CD14-positive monocyte (primary cell): ENCODE data around the gene CPNE8. TPM values are rescaled to one million over a fixed set of nuclear protein-coding genes. Genes with fewer than 3 reads are reported as not detected.
A peak's percentile ranks its signal among the peaks of the same experiment; 100 is the strongest.

ENCODE experiments used
- DNase-seq, 3 donors: peaks; one replicate each; pipeline ENCODE4 v3.0.0-alpha.2; 2011 to 2022
- H2AFZ ChIP-seq: 2 replicates; pipeline ENCODE4 v1.6.0; 2012; ENCODE audit warnings: mild to moderate bottlenecking, low read depth, low read length, inconsistent platforms; ENCODE audit not compliant: insufficient read depth, poor library complexity, severe bottlenecking
- H3K27ac ChIP-seq, 2 donors: 1 replicate in 1 of 2; 2 replicates in 1 of 2; pipeline ENCODE4 v1.5.1; 2012 to 2013; ENCODE audit warnings: low read length in 2 of 2, control low read depth in 1 of 2, inconsistent platforms in 1 of 2, low read depth in 1 of 2, mild to moderate bottlenecking in 1 of 2
- H3K27me3 ChIP-seq, 2 donors: one replicate each; pipeline versions ENCODE4 v1.6.0 to v1.6.1; 2011 to 2013; ENCODE audit warnings: low read length in 2 of 2; ENCODE audit not compliant: control insufficient read depth in 2 of 2, insufficient read depth in 2 of 2
- H3K36me3 ChIP-seq, 2 donors: replicated peaks in 1 of 2; 1 replicate in 1 of 2; 2 replicates in 1 of 2; pipeline versions ENCODE4 v1.5.1 to v1.6.1; 2012 to 2013; ENCODE audit warnings: low read length in 2 of 2, control low read depth in 1 of 2, inconsistent platforms in 1 of 2, mild to moderate bottlenecking in 1 of 2; ENCODE audit not compliant: insufficient read depth in 2 of 2, control insufficient read depth in 1 of 2
- H3K4me1 ChIP-seq, 2 donors: 1 replicate in 1 of 2; 2 replicates in 1 of 2; pipeline versions ENCODE4 v1.5.1 to v1.6.1; 2012 to 2013; ENCODE audit warnings: low read length in 2 of 2, control low read depth in 1 of 2, inconsistent platforms in 1 of 2, mild to moderate bottlenecking in 1 of 2, moderate library complexity in 1 of 2; ENCODE audit not compliant: insufficient read depth in 2 of 2, control insufficient read depth in 1 of 2
- H3K4me2 ChIP-seq: replicated peaks from 2 replicates; pipeline ENCODE3; 2012; ENCODE audit warnings: low read length, moderate library complexity, mild to moderate bottlenecking; ENCODE audit not compliant: poor library complexity, severe bottlenecking; ENCODE audit errors: extremely low read depth
- H3K4me3 ChIP-seq, 3 experiments: fragments of 200-600 bp in 1 of 3; sonication (generic) in 1 of 3; replicated peaks in 1 of 3; 1 replicate in 2 of 3; 2 replicates in 1 of 3; pipeline ENCODE4 v1.5.1; 2011 to 2013; ENCODE audit warnings: low read length in 3 of 3, mild to moderate bottlenecking in 3 of 3, control low read depth in 2 of 3, low read depth in 2 of 3, inconsistent platforms in 1 of 3, moderate library complexity in 1 of 3
- H3K79me2 ChIP-seq: 2 replicates; pipeline ENCODE4 v1.6.0; 2012; ENCODE audit warnings: mild to moderate bottlenecking, control low read depth, inconsistent platforms, low read length, moderate library complexity; ENCODE audit not compliant: insufficient read depth
- H3K9ac ChIP-seq: 2 replicates; pipeline ENCODE4 v1.6.0; 2017; ENCODE audit warnings: low read length, mild to moderate bottlenecking; ENCODE audit not compliant: insufficient read depth, poor library complexity, severe bottlenecking
- H3K9me3 ChIP-seq, 2 donors: replicated peaks in 1 of 2; 1 replicate in 1 of 2; 2 replicates in 1 of 2; pipeline versions ENCODE4 v1.5.1 to v1.6.1; 2012 to 2013; ENCODE audit warnings: low read length in 2 of 2, control low read depth in 1 of 2; ENCODE audit not compliant: control insufficient read depth in 1 of 2, insufficient read depth in 1 of 2
- H4K20me1 ChIP-seq: 2 replicates; pipeline ENCODE4 v1.6.0; 2012; ENCODE audit warnings: mild to moderate bottlenecking, low read length, control low read depth, moderate library complexity; ENCODE audit not compliant: insufficient read depth
- H3K27ac Mint-ChIP-seq, 7 donors: one replicate each; pipeline ENCODE4 v1.8.0; 2020; ENCODE audit warnings: mild to moderate bottlenecking in 7 of 7, mixed read lengths in 7 of 7, moderate library complexity in 6 of 7, inconsistent platforms in 2 of 7
- H3K27me3 Mint-ChIP-seq, 3 donors: one replicate each; pipeline ENCODE4 v1.8.0; 2021 to 2022; ENCODE audit warnings: low read depth in 3 of 3, mild to moderate bottlenecking in 3 of 3, mixed read lengths in 3 of 3, moderate library complexity in 3 of 3, inconsistent platforms in 1 of 3
- H3K36me3 Mint-ChIP-seq, 2 donors: one replicate each; pipeline ENCODE4 v1.8.0; 2020; ENCODE audit warnings: mixed read lengths in 2 of 2, inconsistent platforms in 1 of 2, mild to moderate bottlenecking in 1 of 2
- H3K4me1 Mint-ChIP-seq: one replicate; pipeline ENCODE4 v1.8.0; 2020; ENCODE audit warnings: mild to moderate bottlenecking, mixed read lengths
- H3K4me3 Mint-ChIP-seq, 2 donors: one replicate each; pipeline ENCODE4 v1.8.0; 2020; ENCODE audit warnings: mild to moderate bottlenecking in 2 of 2, mixed read lengths in 2 of 2, moderate library complexity in 1 of 2
- H3K9me3 Mint-ChIP-seq, 7 donors: one replicate each; pipeline ENCODE4 v1.8.0; 2020 to 2022; ENCODE audit warnings: mixed read lengths in 7 of 7, mild to moderate bottlenecking in 6 of 7, moderate library complexity in 6 of 7, inconsistent platforms in 2 of 7
- CTCF ChIP-seq: fragments of 200-600 bp; IDR thresholded peaks from one replicate; pipeline ENCODE4 v1.8.0; 2022; ENCODE audit warnings: antibody characterized with exemption, mild to moderate bottlenecking
- WGBS: methylation state at CpG from one replicate; pipeline ENCODE4 v1.1.5; 2013; ENCODE audit warnings: missing lambda C conversion rate; ENCODE audit not compliant: insufficient coverage; 5-methylcytosine and 5-hydroxymethylcytosine counted together
- intact Hi-C, 2 donors: fragments of 100-400 bp; cut with micrococcal nuclease; formaldehyde crosslinking; loops; one replicate each; pipeline versions ENCODE4 v1.15.0 to v1.15.1; 2023
- polyA plus RNA-seq, 3 donors: library from polyadenylated mRNA; depleted of rRNA in 1 of 3; unstranded in 2 of 3; stranded (reverse) in 1 of 3; fragments of 300-500 nt in 2 of 3; fragments of >200 nt in 1 of 3; fragmentation: Illumina TruSeq in 2 of 3; gene quantifications; 1 replicate in 2 of 3; 2 replicates in 1 of 3; pipeline ENCODE4 v1.2.3, GENCODE V29; 2012 to 2021

Gene CPNE8
- polyA plus RNA-seq, 3 donors: 15.2 to 22.5 (median 19.0) TPM

- intact Hi-C loops: no loop called here
- no peak overlapping the region for H3K9ac ChIP-seq
- H3K27me3 Mint-ChIP-seq: no peaks in the 10 kb centered on the region
Measured at GRCh38 chr12:38783304-38783703, 122.1 kb downstream of the CPNE8 start.

DNA sequence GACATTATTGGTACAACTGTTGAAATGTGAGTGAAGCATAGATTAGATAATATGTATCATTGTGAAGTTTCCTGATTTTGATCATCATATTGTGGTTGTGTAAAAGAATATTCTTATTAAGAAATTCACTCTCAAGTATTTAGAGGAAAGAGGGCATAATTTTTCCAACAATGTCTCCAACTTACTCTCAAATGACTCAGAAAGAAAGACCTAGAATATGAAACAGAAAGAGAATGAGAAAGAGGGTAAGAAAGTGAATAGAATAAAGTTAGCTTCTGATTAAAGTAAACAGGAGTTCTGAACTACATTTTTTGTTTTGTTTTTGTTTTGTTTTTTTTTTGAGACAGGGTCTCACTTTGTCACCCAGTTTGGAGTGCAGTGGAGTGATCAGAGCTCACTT is 123.0 kb downstream of the CPNE8 start:
- no peak overlapping the region for H3K9ac ChIP-seq
- H3K4me3 Mint-ChIP-seq: no peak overlapping the region
- intact Hi-C loops: no loop called here
- peak overlapping the region in 1 of 7 donors; percentile 10 for H3K27ac Mint-ChIP-seq
- H3K4me1 ChIP-seq: no peaks in the 10 kb centered on the region
- peaks cover 10 to 19% (median 15%) of the 10 kb centered on the region in 7 donors for H3K9me3 Mint-ChIP-seq
- no peak overlapping the region for H3K4me2 ChIP-seq
- H3K27me3 Mint-ChIP-seq: no peaks in the 10 kb centered on the region
- H3K79me2 ChIP-seq: peaks cover 18% of the 10 kb centered on the region
- no peak for TF ChIP-seq CTCF
- H3K27me3 ChIP-seq: no peaks in the 10 kb centered on the region
- no peak overlapping the region for H2AFZ ChIP-seq
- no peak overlapping the region for H3K4me3 ChIP-seq
- peaks cover 4% of the 10 kb centered on the region for H4K20me1 ChIP-seq
- no peaks in the 10 kb centered on the region for H3K4me1 Mint-ChIP-seq
- peaks cover 4 to 8% of the 10 kb centered on the region in 2 donors for H3K9me3 ChIP-seq
- H3K27ac ChIP-seq: no peak overlapping the region
- H3K36me3 Mint-ChIP-seq: peaks cover 30 to 47% of the 10 kb centered on the region in 2 donors
- DNase-seq: no peak
- H3K36me3 ChIP-seq: peaks cover 0 to 22% of the 10 kb centered on the region in 2 donors

More at GRCh38 chr12:38783304-38783703, 122.1 kb downstream of the CPNE8 start:
- no peak overlapping the region for H3K27ac ChIP-seq
- no peak for DNase-seq
- H3K4me1 ChIP-seq: no peaks in the 10 kb centered on the region
- peaks cover 4% of the 10 kb centered on the region for H4K20me1 ChIP-seq
- peaks cover 0 to 29% of the 10 kb centered on the region in 2 donors for H3K36me3 ChIP-seq
- no peak overlapping the region for H3K4me2 ChIP-seq
- H3K27me3 ChIP-seq: no peaks in the 10 kb centered on the region
- WGBS: no CpG with 5 or more reads among the region's 2 CpGs
- no peak for TF ChIP-seq CTCF
- Mint-ChIP-seq H3K27ac (no peak overlapping the region), H3K9me3 (peaks cover 18 to 27% (median 21%) of the 10 kb centered on the region in 7 donors), H3K4me3 (no peak overlapping the region), H3K36me3 (peaks cover 32 to 54% of the 10 kb centered on the region in 2 donors), H3K4me1 (no peaks in the 10 kb centered on the region)
- no peak overlapping the region for H3K4me3 ChIP-seq
- H3K79me2 ChIP-seq: peaks cover 23% of the 10 kb centered on the region
- no peak overlapping the region for H2AFZ ChIP-seq
- peaks cover 4 to 15% of the 10 kb centered on the region in 2 donors for H3K9me3 ChIP-seq
